ENCODE results near the gene HIPK3. TPM values are rescaled to one million over a fixed set of nuclear protein-coding genes. Genes with fewer than 3 reads are reported as not detected.

The HIPK3 gene
- total and polyA plus RNA-seq, 7 donors = 10.6 to 417 (median 277) TPM

DNA sequence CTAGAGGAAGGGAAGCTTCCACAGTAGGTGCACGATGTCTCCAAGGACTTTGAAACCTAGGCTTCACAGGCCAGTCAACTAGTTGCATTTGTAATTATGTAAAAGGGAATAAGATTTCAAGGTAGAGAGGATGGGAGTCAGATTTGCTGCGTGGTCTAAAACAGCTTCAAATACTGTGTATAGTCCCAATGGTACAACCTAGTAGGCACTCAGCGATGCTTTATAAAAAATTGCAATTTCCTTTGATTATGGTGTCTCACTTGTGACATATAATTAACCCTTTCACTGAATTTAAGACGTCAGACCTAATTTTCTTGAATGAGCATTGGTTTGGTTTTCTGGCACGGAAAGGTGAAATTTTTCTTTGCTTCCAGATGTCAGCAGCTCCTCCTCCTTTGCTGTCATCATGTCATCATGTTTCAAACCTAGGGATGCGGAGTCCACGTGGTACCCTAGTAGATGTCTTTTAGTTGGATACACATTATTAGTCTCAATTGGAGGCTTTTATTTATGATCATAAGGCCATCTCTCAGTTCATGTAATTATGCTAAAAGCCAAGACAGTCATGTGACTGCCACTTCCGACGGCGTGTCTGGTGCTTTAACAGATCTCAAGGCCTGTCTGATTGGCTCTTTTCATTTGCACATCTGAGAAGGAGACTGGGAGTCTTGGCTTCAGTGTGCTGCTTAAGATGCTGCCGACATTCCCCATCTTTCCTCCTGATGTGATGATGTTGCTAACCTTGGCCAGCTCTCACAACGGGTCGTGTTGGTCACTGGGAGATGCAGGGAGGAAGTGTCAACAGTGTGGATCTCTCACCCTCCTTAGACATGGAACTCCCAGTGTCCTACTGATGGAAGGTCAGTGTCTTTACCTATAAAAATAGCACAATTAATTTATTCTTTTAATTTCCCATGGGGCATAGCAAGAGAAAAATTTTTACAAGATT lies 134.0 kb downstream of the HIPK3 start:
- H3K27me3 ChIP-seq = no peaks in the 10 kb centered on the region
- WGBS, 2 donors = 77 to 87% methylated on average over 13 of the region's 13 CpGs
- TF ChIP-seq POLR2A (IDR thresholded peaks at IDR 0.05) = no peak
- TF ChIP-seq POLR2AphosphoS5 (IDR thresholded peaks at IDR 0.05) = no peak
- no peak for TF ChIP-seq EP300 (IDR thresholded peaks at IDR 0.05)

DNA sequence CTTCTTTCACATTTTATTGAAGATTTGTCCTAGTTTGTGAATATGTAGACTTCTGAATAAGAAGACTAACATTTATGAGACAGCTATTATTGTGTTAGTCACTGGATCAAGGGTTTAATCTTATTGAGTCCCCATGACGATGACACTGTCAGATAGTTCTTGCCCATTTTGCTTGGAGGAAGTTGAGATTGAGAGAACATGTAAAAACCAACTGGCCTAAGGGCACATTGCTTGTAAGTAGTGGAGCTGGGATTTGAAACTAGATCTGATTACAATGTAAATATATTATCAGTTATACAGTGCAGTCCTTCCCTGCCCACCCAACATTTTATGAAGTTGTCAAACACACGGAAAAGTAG lies 134.7 kb downstream of the HIPK3 start:
- no peak overlapping the region for H3K4me3 ChIP-seq
- intact Hi-C loops (cut with DNase I) = no loop called here
- TF ChIP-seq, protein P1, sequence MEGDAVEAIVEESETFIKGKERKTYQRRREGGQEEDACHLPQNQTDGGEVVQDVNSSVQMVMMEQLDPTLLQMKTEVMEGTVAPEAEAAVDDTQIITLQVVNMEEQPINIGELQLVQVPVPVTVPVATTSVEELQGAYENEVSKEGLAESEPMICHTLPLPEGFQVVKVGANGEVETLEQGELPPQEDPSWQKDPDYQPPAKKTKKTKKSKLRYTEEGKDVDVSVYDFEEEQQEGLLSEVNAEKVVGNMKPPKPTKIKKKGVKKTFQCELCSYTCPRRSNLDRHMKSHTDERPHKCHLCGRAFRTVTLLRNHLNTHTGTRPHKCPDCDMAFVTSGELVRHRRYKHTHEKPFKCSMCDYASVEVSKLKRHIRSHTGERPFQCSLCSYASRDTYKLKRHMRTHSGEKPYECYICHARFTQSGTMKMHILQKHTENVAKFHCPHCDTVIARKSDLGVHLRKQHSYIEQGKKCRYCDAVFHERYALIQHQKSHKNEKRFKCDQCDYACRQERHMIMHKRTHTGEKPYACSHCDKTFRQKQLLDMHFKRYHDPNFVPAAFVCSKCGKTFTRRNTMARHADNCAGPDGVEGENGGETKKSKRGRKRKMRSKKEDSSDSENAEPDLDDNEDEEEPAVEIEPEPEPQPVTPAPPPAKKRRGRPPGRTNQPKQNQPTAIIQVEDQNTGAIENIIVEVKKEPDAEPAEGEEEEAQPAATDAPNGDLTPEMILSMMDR (IDR thresholded peaks at IDR 0.05) = no peak
- TF ChIP-seq EP300 (IDR thresholded peaks at IDR 0.05) = no peak
- no peak for TF ChIP-seq POLR2A (IDR thresholded peaks at IDR 0.05)
- TF ChIP-seq POLR2AphosphoS5 (IDR thresholded peaks at IDR 0.05) = no peak
- no peaks in the 10 kb centered on the region for H3K36me3 ChIP-seq
- no peak overlapping the region for H3K27ac ChIP-seq
- H3K9me3 ChIP-seq = no peaks in the 10 kb centered on the region
- no peaks in the 10 kb centered on the region for H3K27me3 ChIP-seq
- DNase-seq = no peak
- WGBS, 2 donors = 56 to 82% methylated on average over 2 of the region's 2 CpGs
- H3K4me1 ChIP-seq = no peaks in the 10 kb centered on the region

More for the DNA sequence above, 134.0 kb downstream of the HIPK3 start:
- no peak for DNase-seq
- H3K9me3 ChIP-seq = peaks cover 0 to under 1% (median 0%) of the 10 kb centered on the region in 4 donors
- no peaks in the 10 kb centered on the region for H3K4me1 ChIP-seq
- no peak overlapping the region for H3K4me3 ChIP-seq
- intact Hi-C loops (cut with DNase I) = no loop called here
- no peak overlapping the region for H3K27ac ChIP-seq
- no peaks in the 10 kb centered on the region for H3K36me3 ChIP-seq

GRCh38 chr11:33394431-33395109 lies 137.4 kb downstream of the HIPK3 start:
- H3K36me3 ChIP-seq = no peaks in the 10 kb centered on the region
- no peak for DNase-seq
- no peaks in the 10 kb centered on the region for H3K9me3 ChIP-seq
- TF ChIP-seq POLR2A (IDR thresholded peaks at IDR 0.05) (no peak), POLR2AphosphoS5 (IDR thresholded peaks at IDR 0.05) (no peak), EP300 (IDR thresholded peaks at IDR 0.05) (no peak)
- TF ChIP-seq, protein P1 (IDR thresholded peaks at IDR 0.05) = no peak
- no peak overlapping the region for H3K27ac ChIP-seq
- no peak overlapping the region for H3K4me3 ChIP-seq
- WGBS, 2 donors = 74 to 83% methylated on average over 6 of the region's 6 CpGs
- intact Hi-C loops (cut with DNase I) = no loop called here
- no peaks in the 10 kb centered on the region for H3K27me3 ChIP-seq
- H3K4me1 ChIP-seq = no peaks in the 10 kb centered on the region

- H3K4me1 ChIP-seq = no peaks in the 10 kb centered on the region
- TF ChIP-seq, protein P1 (IDR thresholded peaks at IDR 0.05) = no peak
- TF ChIP-seq POLR2AphosphoS5 (IDR thresholded peaks at IDR 0.05) (no peak), POLR2A (IDR thresholded peaks at IDR 0.05) (no peak)
- H3K27me3 ChIP-seq = peaks cover 0 to 1% (median 0%) of the 10 kb centered on the region in 3 donors
- no peaks in the 10 kb centered on the region for H3K36me3 ChIP-seq
- DNase-seq = no peak
- H3K27ac ChIP-seq = no peak overlapping the region
- H3K4me3 ChIP-seq = no peak overlapping the region
- intact Hi-C loops (cut with DNase I) = no loop called here
- no peaks in the 10 kb centered on the region for H3K9me3 ChIP-seq
- WGBS, 2 donors = 94 to 95% methylated on average over 3 of the region's 3 CpGs
These were observed 139.2 kb downstream of the HIPK3 start for GRCh38 chr11:33396361-33396760.

- TF ChIP-seq, protein P1 (IDR thresholded peaks at IDR 0.05) = no peak
- TF ChIP-seq EP300 (IDR thresholded peaks at IDR 0.05) = no peak
- TF ChIP-seq POLR2AphosphoS5 (IDR thresholded peaks at IDR 0.05) = no peak
- TF ChIP-seq POLR2A (IDR thresholded peaks at IDR 0.05) = no peak
- no peaks in the 10 kb centered on the region for H3K4me1 ChIP-seq
- H3K4me3 ChIP-seq = no peak overlapping the region
- DNase-seq = no peak
- no peaks in the 10 kb centered on the region for H3K36me3 ChIP-seq
- intact Hi-C loops (cut with DNase I) = loop anchor here (2.0 kb wide), 1 partner anchor 53 kb away; no protein-coding TSS in a partner anchor
- no peak overlapping the region for H3K27ac ChIP-seq
- peaks cover 0 to 5% (median 0%) of the 10 kb centered on the region in 3 donors for H3K27me3 ChIP-seq
- H3K9me3 ChIP-seq = no peaks in the 10 kb centered on the region
- 69 to 84% methylated on average over 4 of the region's 4 CpGs for WGBS, 2 donors
These were observed 142.2 kb downstream of the HIPK3 start for GRCh38 chr11:33399421-33399820.

Measured in sigmoid colon (tissue), 7 donors.